SH-SY5Y (cell line): ENCODE results near the gene KIF26B.

Source experiments
- GATA2 ChIP-seq: IDR thresholded peaks from 2 replicates; pipeline ENCODE4 v1.6.1; 2011; ENCODE audit warnings: mild to moderate bottlenecking, low read depth, low read length
- GATA3 ChIP-seq: IDR thresholded peaks from 2 replicates; pipeline ENCODE4 v1.6.1; 2011; ENCODE audit warnings: low read depth, mild to moderate bottlenecking, low read length, moderate library complexity

GRCh38 chr1:245704765-245705164 lies 550.0 kb downstream of the KIF26B start:
- TF ChIP-seq GATA2, result no peak
- TF ChIP-seq GATA3, result no peak
